Activated T-cell treated with anti-CD3 and anti-CD28 coated beads for 24 hours (primary cell): ENCODE measurements around the gene ARSJ.
A peak's percentile ranks its signal among the peaks of the same experiment; 100 is the strongest.

Experiments used
- DNase-seq: peaks from one replicate; pipeline ENCODE4 v3.0.0-alpha.2; 2020; ENCODE audit warnings: low read depth

ARSJ gene

DNA sequence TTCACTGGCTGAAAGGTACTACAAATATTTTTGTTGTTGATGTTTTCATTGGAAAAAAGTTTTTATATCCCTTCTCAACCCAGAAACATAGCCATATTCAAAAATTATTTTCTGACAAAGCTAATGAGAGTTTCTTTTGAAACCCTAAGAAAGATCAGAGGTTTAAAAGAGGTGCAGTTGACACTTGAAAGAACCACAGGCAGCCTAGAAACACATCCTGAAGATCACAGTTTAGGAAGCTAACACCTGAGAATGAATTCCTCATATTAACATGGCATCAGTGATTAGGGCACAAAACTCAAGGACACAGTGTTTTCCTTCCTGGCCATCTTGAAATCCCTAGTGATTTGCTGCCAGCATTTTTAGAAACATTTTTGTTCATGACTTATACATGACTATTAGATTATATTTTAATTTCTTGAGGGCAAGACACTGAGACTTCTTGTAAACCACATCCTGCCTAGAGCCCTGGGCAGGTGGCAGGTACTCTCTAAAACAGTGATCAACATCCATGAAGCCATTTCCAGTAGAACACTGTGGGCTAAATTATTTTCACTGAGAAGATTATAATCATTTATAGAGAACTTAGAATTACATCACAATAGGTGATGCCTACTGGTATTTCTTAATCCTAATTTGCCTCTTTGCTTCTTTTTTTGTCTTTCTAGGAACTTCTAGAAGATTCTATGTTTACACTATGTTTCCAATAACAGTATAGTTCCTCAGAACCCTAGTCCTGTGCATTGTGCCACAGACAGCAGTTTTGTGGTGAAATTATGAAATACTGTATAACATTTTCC, 80.0 kb downstream of the ARSJ start:
- no peak for DNase-seq

DNA sequence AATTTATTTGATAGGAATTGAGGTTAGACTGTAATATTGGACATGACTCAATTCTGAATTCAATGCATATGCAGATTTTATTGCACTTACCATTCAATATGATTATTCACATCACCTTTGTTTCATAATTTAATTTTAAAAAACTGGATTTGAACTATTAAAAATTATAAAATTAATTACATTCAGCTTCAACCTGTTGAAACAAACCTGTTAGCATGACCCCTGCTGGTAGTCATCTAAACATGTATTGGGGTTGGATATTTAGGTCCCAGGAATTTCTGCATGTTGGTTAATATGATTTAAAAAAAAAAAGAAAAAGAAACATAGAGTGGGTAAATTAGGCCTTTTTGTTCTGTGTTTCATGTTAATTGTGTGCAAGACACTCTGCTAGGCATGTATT, 85.9 kb downstream of the ARSJ start:
- no peak for DNase-seq

DNA sequence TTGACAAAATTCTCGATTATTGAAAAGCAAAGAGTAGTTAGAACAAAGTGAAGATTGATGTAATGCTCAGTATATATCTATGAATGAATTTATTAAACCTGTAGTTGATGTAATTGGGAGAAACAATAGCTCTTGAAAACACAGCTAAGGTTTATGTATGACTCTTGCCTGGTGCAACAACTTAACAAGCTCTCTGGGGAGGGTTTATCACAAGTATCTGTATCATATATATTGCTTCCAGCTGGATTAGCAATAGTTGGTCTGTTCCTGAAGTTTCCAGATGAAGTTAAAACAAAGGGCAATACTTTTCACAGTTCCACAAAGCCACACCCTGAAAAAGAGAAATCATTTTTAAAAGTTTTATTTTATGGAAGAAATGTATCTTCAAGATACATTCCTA, 91.4 kb downstream of the ARSJ start:
- no peak for DNase-seq

DNA sequence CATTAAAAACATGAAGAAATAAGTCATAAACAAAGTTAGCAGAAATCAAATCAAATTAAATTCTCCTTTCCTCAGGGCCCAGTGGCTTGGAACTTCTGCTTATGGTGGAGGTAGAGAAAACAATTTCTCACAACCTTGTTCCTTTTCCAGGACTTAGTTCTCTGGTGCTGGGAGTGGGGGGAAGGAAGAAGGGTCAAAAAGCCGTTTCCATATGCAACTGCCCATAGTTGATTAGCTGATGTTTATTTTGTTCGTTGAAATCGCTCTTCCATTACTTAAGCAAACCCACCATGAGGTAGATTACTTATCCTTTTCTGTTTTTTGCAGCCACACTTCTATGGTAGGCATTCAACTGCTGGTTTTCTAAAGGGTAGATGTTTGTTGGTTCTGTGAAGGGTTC, 94.2 kb downstream of the ARSJ start:
- no peak for DNase-seq

DNA sequence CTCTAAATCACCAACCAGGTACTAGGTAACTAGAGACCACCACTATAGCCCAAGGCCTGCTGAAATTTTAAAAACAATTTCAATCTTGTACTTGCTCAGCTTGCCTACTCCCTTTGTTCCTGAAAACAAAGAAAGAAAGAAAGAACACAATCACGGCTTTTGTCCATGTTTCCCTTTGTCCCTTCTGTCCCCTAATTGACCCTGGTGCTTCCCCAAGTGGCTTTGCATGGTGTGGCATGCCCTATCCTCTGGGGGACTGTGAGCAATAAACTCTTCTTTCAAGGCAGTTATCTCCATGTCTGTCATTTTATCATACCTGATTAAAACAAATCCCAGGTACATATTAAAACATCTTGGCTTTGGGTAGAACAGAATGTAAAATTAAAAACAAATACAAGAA, 94.8 kb downstream of the ARSJ start:
- DNase-seq = no peak

DNA sequence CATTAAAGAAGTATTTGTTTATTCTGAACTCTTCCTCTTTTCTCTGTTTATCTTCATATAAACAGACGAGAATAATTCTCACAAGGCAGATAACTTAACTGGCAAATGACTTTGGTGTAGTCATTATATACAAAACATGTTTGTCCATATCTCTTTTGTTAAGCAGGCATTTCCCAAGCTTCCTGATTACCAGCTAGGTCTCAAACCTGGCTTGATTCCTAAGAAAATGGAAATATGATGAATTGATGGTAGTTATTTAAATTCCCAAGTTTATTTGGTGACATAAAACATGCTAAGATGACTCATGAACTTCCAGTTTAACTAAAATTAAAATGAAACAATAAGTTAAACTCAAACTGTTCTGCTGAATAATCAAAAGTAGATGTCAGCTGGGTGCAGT, 96.8 kb downstream of the ARSJ start:
- DNase-seq = no peak

DNA sequence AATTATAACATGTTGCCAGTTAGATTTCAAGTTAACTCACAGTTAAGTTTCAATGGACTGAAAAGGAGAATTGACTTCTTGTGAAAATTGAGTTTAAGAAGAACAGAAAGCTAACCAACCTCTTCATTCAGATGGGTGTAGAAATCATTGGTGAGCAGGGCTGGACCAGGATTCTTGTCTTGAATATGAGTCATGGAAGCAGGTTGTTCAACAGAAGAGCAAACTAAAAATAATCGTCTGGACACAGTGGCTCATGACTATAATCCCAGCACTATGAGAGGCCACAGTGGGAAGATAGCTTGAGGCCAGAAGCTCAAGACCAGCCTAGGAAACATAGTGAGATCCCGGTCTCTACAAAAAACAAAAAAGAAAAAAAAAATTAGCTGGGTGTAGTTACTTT, 98.2 kb downstream of the ARSJ start:
- no peak for DNase-seq

DNA sequence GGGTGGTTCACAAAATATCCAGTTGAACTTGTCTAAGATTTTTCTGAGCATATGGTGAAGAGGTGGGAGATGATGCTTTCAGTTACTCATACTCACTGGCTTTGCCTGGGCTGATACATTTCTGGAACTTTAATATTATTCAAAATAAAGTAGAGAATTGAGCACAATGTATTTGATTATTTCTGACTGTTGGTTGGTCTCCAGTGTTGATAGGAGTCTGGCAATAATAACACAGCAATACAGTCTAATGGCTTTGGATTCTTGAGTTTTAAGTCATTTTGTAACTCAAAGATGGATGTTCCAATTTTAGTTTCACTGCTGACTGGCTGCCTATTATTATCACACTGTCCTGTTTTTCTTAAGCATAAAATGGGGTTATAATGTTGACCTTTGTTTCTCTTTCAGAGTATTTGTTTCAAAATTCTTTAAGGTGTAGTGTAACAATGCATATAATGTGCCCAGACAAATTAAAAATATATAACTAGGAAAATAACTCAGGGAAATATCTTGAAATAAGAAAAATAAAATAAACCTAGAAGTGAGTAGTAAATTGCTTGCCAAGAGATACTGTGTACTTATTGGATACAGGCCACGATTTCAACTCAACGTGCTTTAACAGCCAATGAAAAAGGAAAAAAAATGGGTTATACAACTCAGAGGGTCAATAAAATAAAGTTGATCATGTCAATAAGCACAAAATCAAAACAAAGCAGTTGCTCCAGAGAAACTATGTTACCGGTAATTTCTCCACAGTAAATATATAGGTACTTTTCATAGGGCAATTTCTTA, 99.0 kb downstream of the ARSJ start:
- DNase-seq = no peak

DNA sequence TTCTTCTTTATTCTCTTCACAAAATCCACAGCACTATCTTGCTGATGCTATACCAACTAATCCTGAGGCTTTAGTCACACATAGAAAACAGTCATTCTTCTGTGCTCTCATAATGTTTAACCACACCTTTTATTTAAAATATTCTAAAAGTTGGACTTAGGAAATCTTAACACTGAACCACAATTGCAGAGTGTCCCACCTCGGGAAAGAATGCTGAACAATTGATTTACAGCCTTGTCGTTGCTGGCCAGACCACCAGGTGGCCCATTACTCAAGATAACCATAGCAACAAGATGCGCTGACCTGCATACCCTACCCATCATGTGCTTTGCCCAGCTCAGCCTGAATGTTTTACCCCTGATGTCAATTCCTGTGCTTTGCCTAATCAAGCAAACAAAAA, 100.8 kb downstream of the ARSJ start:
- DNase-seq = no peak

DNA sequence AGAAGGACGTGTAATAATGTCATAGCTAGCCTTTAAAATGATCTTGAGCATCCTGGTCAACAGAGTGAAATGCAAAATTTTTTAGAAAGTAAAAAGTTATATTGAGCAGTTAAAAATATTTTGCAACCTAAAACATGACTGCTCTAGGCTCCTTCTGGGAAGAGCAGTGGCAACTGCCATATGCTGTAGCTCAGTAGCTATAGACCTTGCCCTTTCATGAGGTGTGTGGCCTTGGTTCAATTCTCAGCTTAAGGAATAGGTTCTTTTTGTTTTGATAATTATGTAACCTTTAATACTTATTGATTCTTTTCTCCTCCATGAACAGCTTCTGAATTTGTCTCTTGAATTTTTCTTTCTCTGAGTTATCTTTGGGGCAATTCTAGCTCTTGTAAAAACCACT, 105.0 kb downstream of the ARSJ start:
- DNase-seq = no peak

DNA sequence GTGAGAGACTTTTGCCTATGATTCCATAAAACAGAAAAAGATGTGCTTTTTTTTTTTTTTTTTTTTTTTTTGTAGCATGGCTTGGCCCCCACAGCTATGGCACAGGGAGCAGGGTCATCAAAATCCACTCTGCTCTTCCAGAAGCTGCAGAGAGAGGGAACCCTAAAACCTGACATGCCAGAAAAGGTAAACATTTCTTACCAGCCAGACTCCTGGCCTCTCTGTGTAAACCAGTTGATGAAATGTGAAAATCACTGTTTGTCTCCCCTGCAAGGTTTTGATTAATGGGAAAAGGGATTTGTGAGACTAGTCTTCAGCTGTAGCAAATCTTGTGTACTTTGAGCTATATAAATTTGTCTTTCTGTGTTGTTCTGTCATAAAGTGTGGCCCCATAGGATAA, 105.9 kb downstream of the ARSJ start:
- no peak for DNase-seq

DNA sequence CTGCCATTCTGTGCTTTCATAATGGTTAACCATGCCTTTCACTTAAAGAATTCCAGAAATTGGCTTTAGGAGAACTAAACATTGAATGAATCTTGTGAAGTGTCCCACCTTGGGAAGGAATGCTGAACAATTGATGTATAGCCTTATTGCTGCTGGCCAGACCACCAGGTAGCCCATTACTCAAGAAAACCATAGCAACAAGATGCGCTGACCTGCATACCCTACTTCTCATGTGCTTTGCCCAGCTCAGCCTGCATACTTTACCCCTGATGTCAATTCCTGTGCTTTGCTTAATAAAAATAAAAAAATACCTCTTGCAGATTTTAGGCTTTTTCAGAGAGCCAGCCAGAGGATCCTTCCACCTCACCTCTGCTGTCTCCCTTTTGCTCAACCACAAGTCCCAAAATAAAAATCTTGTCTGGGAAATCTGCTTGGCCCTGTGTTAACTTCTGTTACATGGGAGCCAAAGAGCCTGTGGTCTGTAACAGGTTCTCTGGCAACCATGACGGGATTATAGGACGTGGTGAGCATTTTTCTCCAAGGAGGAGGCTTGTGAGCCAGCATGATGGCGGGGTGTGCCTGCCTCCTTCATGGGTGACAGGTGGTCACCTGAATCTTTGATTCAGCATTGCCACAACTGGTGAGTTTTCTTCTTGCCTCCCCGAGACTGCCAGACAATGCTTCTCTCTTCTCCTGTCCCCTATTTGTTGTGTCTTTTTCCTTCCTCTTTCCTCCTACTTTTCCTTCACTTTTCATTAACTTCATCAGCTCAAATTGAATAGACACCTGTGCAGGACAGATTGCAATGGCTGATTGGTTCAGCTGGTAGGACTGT, 106.8 kb downstream of the ARSJ start:
- no peak for DNase-seq

DNA sequence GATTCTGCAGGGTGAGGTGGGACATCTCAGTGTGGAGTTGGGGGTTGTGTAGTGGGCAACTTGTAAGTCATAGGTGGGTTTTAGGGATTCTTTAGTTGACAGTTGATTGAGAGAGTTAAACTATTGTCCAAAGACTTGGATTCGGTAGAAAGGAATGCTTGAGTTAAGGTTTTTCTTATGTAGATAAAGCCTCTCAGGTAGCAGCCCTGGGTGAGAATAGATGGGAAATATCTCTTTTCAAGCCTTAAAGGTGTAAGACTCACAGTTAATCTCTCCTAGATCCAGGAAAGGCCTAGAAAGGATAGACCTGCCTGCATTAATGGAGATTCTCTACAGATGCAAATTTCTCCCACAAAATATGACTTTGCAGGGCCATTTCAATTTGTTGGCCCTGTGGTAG, 108.4 kb downstream of the ARSJ start:
- DNase-seq = no peak

DNA sequence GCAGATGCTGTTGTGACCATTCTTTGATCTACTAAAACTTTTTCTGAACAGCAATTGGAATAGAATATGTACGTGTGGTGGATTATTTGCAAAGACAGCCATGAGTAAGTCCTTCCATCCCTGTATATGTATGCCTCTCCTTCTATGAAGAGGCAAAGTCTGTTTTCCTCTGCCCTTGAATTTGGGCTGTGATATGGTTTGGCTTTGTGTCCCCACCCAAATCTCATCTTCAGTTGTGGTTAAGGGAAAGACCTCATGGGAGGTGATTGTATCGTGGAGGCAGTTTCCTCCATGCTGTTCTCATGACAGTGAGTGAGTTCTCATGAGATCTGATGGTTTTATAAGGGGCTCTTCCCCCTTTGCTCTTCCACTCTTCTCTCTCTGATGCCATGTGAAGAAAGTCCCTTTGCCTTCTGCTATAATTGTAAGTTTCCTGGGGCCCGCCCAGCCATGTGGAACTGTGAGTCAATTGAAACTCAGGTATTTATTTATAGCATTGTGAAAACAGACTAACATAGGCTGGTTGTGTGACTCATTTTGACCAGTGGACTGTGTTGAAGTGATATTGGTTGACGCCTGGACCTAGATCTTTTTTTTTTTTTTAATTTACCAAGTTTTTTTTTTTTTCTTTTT, 109.6 kb downstream of the ARSJ start:
- DNase-seq = peak; percentile 59

DNA sequence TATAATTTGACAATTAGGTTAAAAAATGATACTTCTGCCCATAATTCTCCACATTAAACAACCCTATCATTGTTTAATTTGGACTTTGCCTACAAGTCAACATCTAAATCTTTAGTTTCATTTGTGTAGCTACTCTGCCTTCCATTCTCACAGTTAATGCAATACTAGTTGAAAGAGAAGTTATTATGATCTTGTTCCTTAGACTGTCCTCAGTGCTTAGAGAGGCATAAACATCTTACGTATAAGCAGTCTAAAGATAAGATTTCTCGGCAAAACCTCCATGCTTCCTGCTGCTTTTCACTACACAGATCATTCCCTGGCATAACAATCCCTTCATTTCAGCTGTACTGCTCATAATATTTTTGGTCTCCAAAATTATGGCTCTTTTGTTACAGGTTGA, 112.8 kb downstream of the ARSJ start:
- no peak for DNase-seq

DNA sequence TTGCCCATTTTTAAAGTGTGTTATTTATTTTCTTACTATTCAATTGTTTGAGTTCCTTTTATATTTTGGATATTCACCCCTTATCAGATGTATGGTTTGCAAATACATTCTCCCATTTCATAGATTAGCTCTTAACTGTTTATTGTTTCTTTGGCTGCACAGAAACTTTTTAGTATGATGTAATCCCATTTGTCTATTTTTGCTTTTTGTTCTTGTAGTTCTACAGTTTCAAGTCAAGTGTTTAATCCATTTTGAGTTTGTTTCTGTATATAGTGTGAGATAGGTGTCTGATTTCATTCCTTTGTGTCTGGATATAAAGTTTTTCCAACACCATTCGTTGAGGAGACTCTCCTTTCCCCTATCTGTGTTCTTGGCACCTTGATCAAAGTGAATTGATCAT, 120.5 kb downstream of the ARSJ start:
- DNase-seq = no peak

DNA sequence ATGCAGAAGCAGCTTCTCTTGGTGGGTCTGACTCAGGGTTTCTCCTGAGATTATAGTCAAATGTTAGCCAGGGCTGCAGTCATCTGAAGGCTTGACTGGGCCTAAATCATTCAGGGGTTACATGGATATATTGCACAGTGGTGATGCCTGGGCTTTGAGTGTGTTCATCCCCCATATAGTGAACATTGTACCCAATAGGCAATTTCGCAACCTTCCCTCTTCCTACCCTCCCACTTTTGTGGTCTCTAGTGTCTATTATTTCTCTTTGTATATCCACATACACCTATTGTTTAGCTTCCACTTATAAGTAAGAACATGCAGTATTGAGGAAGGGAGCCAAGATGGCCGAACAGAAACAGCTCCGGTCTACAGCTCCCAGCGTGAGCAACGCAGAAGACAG, 127.6 kb downstream of the ARSJ start:
- DNase-seq = no peak
